SU-DHL-6 (cell line): ENCODE data around the gene SYT8.

Experiments used
- H2AFZ ChIP-seq: fragments of 200-600 bp; sonication (generic); 2 replicates; pipeline ENCODE4 v1.6.1; 2014; ENCODE audit warnings: low read depth, mild to moderate bottlenecking, moderate library complexity, mixed read lengths, antibody characterized with exemption, low read length; ENCODE audit not compliant: severe bottlenecking
- H3F3A ChIP-seq: fragments of 200-600 bp; shearing (Covaris generic); 2 replicates; pipeline ENCODE4 v1.6.0; 2016; ENCODE audit warnings: antibody characterized with exemption, mild to moderate bottlenecking; ENCODE audit not compliant: insufficient read depth
- H3K27ac ChIP-seq: fragments of 200-600 bp; sonication (generic); 2 replicates; pipeline ENCODE4 v1.5.1; 2016; ENCODE audit warnings: low read depth, mild to moderate bottlenecking, low read length, moderate library complexity, mixed read lengths
- H3K27me3 ChIP-seq: fragments of 200-600 bp; sonication (generic), shearing (Covaris generic); 2 replicates; pipeline ENCODE4 v1.6.0; 2014; ENCODE audit warnings: mild to moderate bottlenecking, low read length
- H3K36me3 ChIP-seq: fragments of 200-600 bp; sonication (generic); 2 replicates; pipeline ENCODE4 v1.6.1; 2014; ENCODE audit warnings: mild to moderate bottlenecking, low read length, mixed read lengths
- H3K4me2 ChIP-seq: fragments of 300-600, 200-600 bp; shearing (Covaris generic), sonication (generic); 2 replicates; pipeline ENCODE4 v1.6.0; 2014; ENCODE audit warnings: low read length, low read depth, mild to moderate bottlenecking; ENCODE audit not compliant: poor library complexity, severe bottlenecking
- H3K4me3 ChIP-seq: fragments of 200-600 bp; sonication (generic); 2 replicates; pipeline ENCODE4 v1.5.1; 2014; ENCODE audit warnings: antibody characterized with exemption, low read length, mild to moderate bottlenecking, mixed read lengths; ENCODE audit not compliant: insufficient read depth, poor library complexity, severe bottlenecking
- H3K79me2 ChIP-seq: fragments of 200-600 bp; sonication (generic); 2 replicates; pipeline ENCODE4 v1.6.1; 2014; ENCODE audit warnings: mild to moderate bottlenecking, low read length, moderate library complexity; ENCODE audit not compliant: insufficient read depth
- H3K9ac ChIP-seq: fragments of 200-600 bp; sonication (generic); 2 replicates; pipeline ENCODE4 v1.7.0; 2014; ENCODE audit warnings: mild to moderate bottlenecking, low read length
- H3K9me2 ChIP-seq: fragments of 200-600 bp; sonication (generic); replicated peaks from 2 replicates; pipeline ENCODE4 v1.6.1; 2014; ENCODE audit warnings: low read length; ENCODE audit not compliant: insufficient read depth
- H3K9me3 ChIP-seq: fragments of 200-600 bp; sonication (generic); 2 replicates; pipeline ENCODE4 v1.6.1; 2014; ENCODE audit warnings: low read length, mixed read lengths; ENCODE audit not compliant: insufficient read depth
- H4K20me1 ChIP-seq: fragments of 200-600 bp; sonication (generic); 2 replicates; pipeline ENCODE4 v1.6.1; 2014; ENCODE audit warnings: low read depth, mild to moderate bottlenecking, antibody characterized with exemption, low read length, moderate library complexity, mixed read lengths
- CTCF ChIP-seq: fragments of 200-600 bp; sonication (generic); IDR thresholded peaks from one replicate; pipeline ENCODE4 v1.5.1; 2017; ENCODE audit warnings: antibody characterized with exemption, mild to moderate bottlenecking, low read length, moderate library complexity; ENCODE audit not compliant: insufficient read depth, poor library complexity, severe bottlenecking
- EZH2phosphoT487 ChIP-seq: fragments of 200-600 bp; sonication (generic), shearing (Covaris generic); conservative IDR thresholded peaks from 2 replicates; pipeline ENCODE4 v1.6.1; 2018; ENCODE audit warnings: mild to moderate bottlenecking, antibody characterized with exemption, low read length, moderate library complexity, mixed read lengths

Gene SYT8

GRCh38 chr11:1817511-1817910 is 17.3 kb upstream of the SYT8 start:
- Histone ChIP-seq H3K79me2 (no peaks in the 10 kb centered on the region), H4K20me1 (no peaks in the 10 kb centered on the region), H3K4me2 (no peak overlapping the region), H3K9me3 (no peaks in the 10 kb centered on the region), H3K4me3 (no peak overlapping the region), H3K27me3 (no peaks in the 10 kb centered on the region), H3K9ac (no peak overlapping the region), H2AFZ (no peak overlapping the region), H3K9me2 (no peaks in the 10 kb centered on the region), H3K36me3 (no peaks in the 10 kb centered on the region), H3F3A (no peaks in the 10 kb centered on the region), H3K27ac (no peak overlapping the region)
- TF ChIP-seq EZH2phosphoT487 (no peak), CTCF (no peak)

- Histone ChIP-seq H3F3A (no peaks in the 10 kb centered on the region), H3K79me2 (no peaks in the 10 kb centered on the region), H4K20me1 (no peaks in the 10 kb centered on the region), H3K9ac (no peak overlapping the region), H3K4me2 (no peak overlapping the region), H2AFZ (no peak overlapping the region), H3K27ac (no peak overlapping the region), H3K36me3 (no peaks in the 10 kb centered on the region), H3K9me2 (no peaks in the 10 kb centered on the region), H3K27me3 (no peaks in the 10 kb centered on the region), H3K9me3 (no peaks in the 10 kb centered on the region), H3K4me3 (no peak overlapping the region)
- TF ChIP-seq EZH2phosphoT487: no peak
These were observed 15.7 kb upstream of the SYT8 start for GRCh38 chr11:1819074-1819473.

- TF ChIP-seq CTCF (no peak), EZH2phosphoT487 (no peak)
- no peak overlapping the region for H3K4me3 ChIP-seq
- no peak overlapping the region for H3K27ac ChIP-seq
- H3K79me2 ChIP-seq: no peaks in the 10 kb centered on the region
- no peaks in the 10 kb centered on the region for H3K9me2 ChIP-seq
- no peaks in the 10 kb centered on the region for H3F3A ChIP-seq
- H3K9ac ChIP-seq: no peak overlapping the region
- H3K4me2 ChIP-seq: no peak overlapping the region
- no peaks in the 10 kb centered on the region for H3K36me3 ChIP-seq
- no peaks in the 10 kb centered on the region for H3K27me3 ChIP-seq
- H2AFZ ChIP-seq: no peak overlapping the region
- H3K9me3 ChIP-seq: no peaks in the 10 kb centered on the region
- H4K20me1 ChIP-seq: no peaks in the 10 kb centered on the region
These were observed 14.1 kb upstream of the SYT8 start for GRCh38 chr11:1820463-1821325.

- Histone ChIP-seq H3K27me3 (no peaks in the 10 kb centered on the region), H2AFZ (no peak overlapping the region), H3K9me3 (no peaks in the 10 kb centered on the region), H3K9ac (no peak overlapping the region), H3K27ac (no peak overlapping the region), H3K4me2 (no peak overlapping the region), H3K79me2 (no peaks in the 10 kb centered on the region), H4K20me1 (no peaks in the 10 kb centered on the region), H3F3A (no peaks in the 10 kb centered on the region), H3K36me3 (no peaks in the 10 kb centered on the region), H3K4me3 (no peak overlapping the region), H3K9me2 (no peaks in the 10 kb centered on the region)
- TF ChIP-seq CTCF (no peak), EZH2phosphoT487 (no peak)
These were observed 13.2 kb upstream of the SYT8 start for GRCh38 chr11:1821562-1821961.
